HL-60 (cell line): ENCODE data around the gene CDYL2.
"Not testable (repeated sequence)": the region's sequence is repeated elsewhere in the genome, so short reads cannot be mapped to it uniquely, and the experiment has no call there.

Experiments used
- DNase-seq, 2 experiments: peaks; one replicate each; pipeline ENCODE4 v3.0.0-alpha.2; 2010 to 2020; ENCODE audit warnings: low read depth in 1 of 2, low spot score in 1 of 2
- H3K27ac ChIP-seq: fragments of 250-450 bp; sonication (Bioruptor Pico); replicated peaks from 2 replicates; pipeline ENCODE4 v1.5.1; 2020; ENCODE audit warnings: mild to moderate bottlenecking, moderate library complexity
- H3K27me3 ChIP-seq: fragments of 250-450 bp; sonication (Bioruptor Pico); 2 replicates; pipeline ENCODE4 v1.5.1; 2021; ENCODE audit warnings: mild to moderate bottlenecking, moderate library complexity; ENCODE audit not compliant: insufficient read depth, poor library complexity, severe bottlenecking
- H3K4me3 ChIP-seq: replicated peaks from 2 replicates; pipeline ENCODE4 v1.5.1; 2011; ENCODE audit warnings: mild to moderate bottlenecking, control low read depth, low read length; ENCODE audit not compliant: insufficient read depth
- CTCF ChIP-seq: IDR thresholded peaks from one replicate; pipeline ENCODE4 v1.5.1; 2011; ENCODE audit warnings: low read length, control low read depth, inconsistent platforms; ENCODE audit not compliant: insufficient read depth
- GABPA ChIP-seq: IDR thresholded peaks from 2 replicates; pipeline ENCODE4 v1.6.1; 2012; ENCODE audit warnings: low read depth
- POLR2AphosphoS5 ChIP-seq: IDR thresholded peaks from 2 replicates; pipeline ENCODE4 v1.6.1; 2012; ENCODE audit warnings: low read depth
- REST ChIP-seq: IDR thresholded peaks from 2 replicates; pipeline ENCODE4 v1.6.1; 2012; ENCODE audit warnings: low read depth; ENCODE audit not compliant: insufficient replicate concordance
- SPI1 ChIP-seq: IDR thresholded peaks from 2 replicates; pipeline ENCODE4 v1.6.1; 2012; ENCODE audit warnings: low read depth, mild to moderate bottlenecking, borderline replicate concordance

The CDYL2 gene

GRCh38 chr16:80655751-80656150 is 148.6 kb downstream of the CDYL2 start:
- H3K27me3 ChIP-seq: no peaks in the 10 kb centered on the region
- H3K27ac ChIP-seq: no peak overlapping the region
- TF ChIP-seq GABPA (no peak), REST (no peak), CTCF (no peak), SPI1 (no peak), POLR2AphosphoS5 (no peak)
- DNase-seq: no peak
- no peak overlapping the region for H3K4me3 ChIP-seq

GRCh38 chr16:80654094-80654862 is 150.1 kb downstream of the CDYL2 start:
- DNase-seq: no peak
- no peak for TF ChIP-seq REST
- no peak for TF ChIP-seq CTCF
- no peak for TF ChIP-seq GABPA
- TF ChIP-seq SPI1: no peak
- TF ChIP-seq POLR2AphosphoS5: no peak
- no peaks in the 10 kb centered on the region for H3K27me3 ChIP-seq
- H3K4me3 ChIP-seq: no peak overlapping the region
- H3K27ac ChIP-seq: no peak overlapping the region

- Histone ChIP-seq H3K27me3 (no peaks in the 10 kb centered on the region), H3K4me3 (no peak overlapping the region), H3K27ac (no peak overlapping the region)
- TF ChIP-seq CTCF: no peak
- TF ChIP-seq POLR2AphosphoS5: no peak
- no peak for TF ChIP-seq REST
- TF ChIP-seq SPI1: no peak
- TF ChIP-seq GABPA: no peak
- no peak for DNase-seq
Observed at GRCh38 chr16:80652441-80652840, 152.0 kb downstream of the CDYL2 start.

- not testable (repeated sequence) for DNase-seq, H3K4me3 ChIP-seq, H3K27ac ChIP-seq, H3K27me3 ChIP-seq
Observed at GRCh38 chr16:80650281-80650680, 154.1 kb downstream of the CDYL2 start.
